HG03354 (cell line): Measurements from ENCODE around the gene ATP12A.

Experiments
- ATAC-seq: cut with Tn5 transposase; IDR thresholded peaks from one replicate; pipeline ENCODE4 v1.9.1; 2021; ENCODE audit warnings: mild to moderate bottlenecking; ENCODE audit not compliant: unreplicated experiment, poor library complexity, severe bottlenecking

Gene ATP12A

DNA sequence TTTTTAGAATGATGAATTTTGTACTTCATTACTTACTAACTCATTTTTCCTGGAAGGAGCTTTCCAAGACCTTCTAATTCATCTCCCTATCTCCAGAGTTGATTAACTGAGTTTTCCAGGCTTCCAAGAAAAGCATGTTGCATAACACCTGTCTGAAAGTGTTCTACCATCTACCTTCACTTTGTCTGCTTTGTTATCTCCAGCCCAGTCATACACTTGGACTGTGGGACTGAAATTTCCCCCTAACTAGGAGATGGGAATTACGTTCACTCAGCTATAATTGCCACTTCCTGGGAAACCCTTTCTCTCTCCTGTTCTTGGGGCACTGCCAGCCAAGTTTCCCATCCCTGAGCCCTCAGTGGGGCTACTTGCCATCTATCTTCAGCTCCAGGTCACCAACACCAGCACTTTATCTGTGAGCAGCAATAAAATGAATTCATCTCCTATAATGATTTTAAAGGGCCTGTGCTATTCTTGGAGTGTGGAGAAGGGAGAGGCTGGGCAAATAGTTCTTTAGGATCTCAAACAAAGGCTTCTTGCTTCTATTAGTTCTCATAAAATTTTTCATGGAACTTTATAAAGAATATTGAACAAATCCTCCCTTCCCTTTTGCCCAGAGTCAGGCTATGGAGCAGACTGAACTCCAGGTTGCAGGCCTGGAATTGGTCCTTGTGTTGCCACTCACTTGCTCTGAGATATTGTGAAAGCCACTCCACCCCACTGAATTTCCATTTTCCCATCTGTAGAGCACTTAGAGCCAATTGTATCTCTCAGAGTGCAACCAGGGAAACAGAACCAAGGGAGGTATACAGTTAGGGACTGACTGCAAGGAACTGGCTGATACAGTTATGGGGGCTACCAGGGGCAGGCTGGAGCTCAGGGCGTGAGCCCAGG lies 17.8 kb upstream of the ATP12A start:
- ATAC-seq: no peak

- ATAC-seq: no peak
These were observed 17.2 kb upstream of the ATP12A start for GRCh38 chr13:24663089-24663395.

GRCh38 chr13:24663586-24663985 lies 16.6 kb upstream of the ATP12A start:
- no peak for ATAC-seq

GRCh38 chr13:24664726-24665409 lies 15.3 kb upstream of the ATP12A start:
- no peak for ATAC-seq

DNA sequence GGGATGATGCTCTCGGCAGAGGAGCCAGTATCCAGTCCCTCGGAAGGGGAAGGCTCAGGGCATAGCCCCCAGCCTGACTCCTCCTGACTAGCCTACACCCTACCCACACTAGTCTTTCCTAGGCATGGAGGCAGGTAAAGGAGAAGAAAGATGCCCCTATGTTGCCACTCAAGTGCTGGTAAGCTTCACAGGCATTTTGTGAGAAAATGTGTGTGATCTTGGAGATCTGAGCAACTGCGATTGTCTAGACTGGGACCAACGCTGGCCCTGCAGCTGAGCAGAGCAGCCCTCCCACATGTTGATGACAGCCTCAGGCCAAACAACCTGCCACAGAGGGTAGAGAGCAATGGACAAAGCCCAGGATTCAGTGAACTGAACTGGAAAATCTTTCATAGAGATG lies 11.7 kb upstream of the ATP12A start:
- ATAC-seq: no peak

- ATAC-seq: no peak
These were observed 11.1 kb upstream of the ATP12A start for GRCh38 chr13:24668955-24669582.

DNA sequence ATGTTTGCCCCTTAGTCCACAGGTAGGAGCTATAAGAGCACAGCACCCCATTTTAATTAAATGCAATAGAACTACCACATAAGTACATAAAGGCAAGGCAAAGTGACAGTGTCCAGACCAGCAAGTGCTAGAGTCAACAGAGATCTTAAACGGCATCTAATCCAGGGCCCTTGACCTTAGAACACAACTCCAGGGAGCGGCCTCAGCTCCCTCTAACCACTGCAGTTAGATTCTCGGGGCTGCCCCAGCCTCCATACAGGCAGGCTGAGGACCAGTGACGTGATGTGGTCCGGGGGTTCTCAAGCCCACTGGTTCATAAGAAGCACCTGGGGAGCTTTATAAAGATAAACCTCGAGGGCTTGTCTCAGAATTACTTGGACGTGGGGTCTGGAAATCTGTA lies 10.0 kb upstream of the ATP12A start:
- no peak for ATAC-seq

DNA sequence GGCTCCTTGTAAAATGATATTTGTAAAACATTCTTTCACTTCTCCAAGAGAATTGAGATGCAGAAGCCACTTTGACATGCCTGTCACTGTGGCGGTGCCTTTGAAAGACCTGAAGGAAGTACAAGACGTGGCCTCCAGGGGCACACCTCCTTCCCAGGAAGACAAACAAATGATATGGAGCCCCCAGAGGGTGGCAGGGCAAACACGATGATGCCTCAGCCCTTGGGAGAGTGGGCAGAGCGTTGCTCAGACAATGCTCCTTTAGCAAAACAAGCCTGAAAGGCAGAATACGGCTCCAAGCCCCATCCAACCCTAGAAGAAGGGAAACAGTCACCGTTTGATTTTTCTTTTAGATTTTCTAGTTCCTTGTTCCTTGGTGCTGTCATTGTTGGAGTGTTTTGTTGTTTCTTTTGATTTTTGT lies 9.2 kb upstream of the ATP12A start:
- ATAC-seq: no peak

DNA sequence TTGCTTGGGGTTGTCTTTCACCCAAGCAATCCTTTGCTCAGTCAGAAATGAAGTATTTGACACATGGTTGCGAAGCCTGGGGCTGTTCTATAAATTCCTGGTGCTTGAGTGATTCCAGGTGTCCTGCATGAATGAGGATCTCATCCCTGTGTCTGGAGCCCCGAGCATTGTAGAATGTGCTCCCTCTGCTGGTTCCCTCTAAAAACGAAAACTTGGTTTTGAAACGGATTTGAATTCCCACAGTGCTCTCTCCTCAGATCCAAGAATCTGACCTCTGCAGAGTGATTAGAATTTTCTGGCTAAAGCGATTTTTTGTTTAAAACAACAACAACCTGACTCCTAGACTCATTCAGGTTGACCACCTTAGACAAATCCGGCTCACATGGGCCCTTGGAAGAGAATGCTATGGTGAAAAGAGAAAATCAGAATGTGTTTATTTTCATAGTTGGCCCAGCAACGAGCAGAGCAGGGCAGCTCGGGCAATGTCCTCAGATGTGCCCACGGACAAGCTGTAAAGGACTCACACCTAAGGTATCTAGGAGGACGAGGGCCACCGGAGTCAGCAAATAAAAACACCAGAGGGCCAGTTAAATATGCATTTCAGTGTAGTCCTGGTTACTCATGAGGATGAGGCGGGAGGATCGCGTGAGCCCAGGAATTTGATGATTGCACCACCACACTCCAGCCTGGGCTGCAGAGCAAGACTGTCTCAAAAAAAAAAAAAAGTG lies 8.7 kb upstream of the ATP12A start:
- no peak for ATAC-seq

DNA sequence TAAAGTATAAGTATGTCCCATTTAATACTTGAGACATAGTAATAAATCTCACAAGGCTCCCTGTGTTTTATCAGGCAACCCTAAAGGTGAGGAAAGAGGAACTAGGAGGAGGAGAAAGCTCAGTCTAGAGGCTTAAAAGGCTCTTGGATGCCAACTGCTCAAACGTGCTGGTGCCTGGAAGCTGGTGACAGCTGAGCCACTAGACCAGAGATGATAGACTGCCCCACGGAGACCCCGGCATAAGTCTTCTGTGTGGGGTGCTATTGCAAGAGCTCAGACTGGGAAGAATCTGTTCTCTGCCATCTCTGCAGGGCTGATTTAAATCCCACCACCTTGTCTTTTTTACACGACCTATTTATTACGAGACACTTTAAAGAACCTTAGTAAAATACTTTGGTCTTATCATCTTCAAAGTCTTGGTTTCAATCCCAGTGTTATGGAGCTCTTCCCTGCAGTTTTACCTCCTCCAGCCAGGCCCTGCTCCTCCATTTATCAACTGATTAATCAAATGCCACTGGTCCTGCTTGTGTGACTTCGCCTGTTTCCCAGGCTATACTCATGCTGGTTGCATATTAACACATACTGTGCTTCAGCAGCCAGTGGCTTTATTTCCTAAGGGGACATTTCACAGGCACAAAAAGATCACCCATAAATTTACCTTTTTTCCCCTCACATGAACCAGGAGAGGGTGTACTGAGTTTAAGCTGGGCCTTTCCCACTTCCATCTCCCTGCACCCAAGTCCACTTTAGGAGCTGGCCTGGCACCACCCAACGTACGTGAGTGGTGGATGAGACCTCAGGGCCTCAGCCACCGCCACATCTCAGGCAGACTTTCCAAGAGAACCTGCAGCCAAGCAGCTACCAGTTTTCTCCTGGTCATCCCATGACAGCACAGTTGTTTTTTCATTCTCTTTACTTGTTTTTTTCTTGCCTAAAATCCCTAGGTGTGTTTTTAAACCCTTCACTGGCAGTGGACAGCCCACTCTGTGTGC lies 7.8 kb upstream of the ATP12A start:
- no peak for ATAC-seq

- ATAC-seq: no peak
These were observed 4.2 kb upstream of the ATP12A start for GRCh38 chr13:24675806-24676570.

DNA sequence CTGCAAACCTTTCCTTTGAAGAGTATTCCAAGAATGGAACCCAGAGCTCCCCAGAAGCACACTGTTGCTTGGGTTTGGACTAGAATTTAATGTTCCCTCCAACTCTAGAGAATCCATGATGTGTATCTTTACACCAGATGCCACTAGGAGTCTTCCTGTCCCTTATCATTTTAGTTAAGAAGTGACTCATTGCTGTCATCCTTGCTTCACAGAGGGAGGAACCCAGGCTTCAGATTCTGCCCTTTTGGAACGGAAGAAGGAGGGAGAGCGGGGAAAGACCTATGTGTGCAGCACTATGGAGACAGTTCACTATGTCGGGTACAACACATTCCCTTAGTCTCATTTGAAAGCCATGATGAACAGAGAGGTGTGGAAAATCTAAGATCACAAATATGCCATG lies 2.1 kb upstream of the ATP12A start:
- no peak for ATAC-seq

DNA sequence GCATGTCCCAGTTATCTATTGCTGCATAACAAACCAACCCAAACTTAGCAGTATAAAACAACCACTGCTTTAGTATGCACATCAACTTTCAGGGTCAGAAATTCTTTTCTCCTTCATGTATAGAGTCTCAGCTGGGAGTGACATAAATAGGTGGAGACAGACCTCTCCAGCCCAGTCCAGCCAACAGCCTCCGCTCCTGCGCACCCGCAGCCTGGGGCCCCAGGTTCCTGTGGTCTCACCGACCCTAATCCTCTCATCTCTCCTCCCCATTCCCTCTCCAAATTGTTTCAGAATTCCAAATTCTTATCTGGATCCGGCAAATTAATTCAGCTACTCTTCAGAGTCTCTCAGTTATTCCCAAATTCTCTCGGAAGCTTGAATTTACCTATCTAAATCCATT lies 522 bp upstream of the ATP12A start:
- no peak for ATAC-seq

DNA sequence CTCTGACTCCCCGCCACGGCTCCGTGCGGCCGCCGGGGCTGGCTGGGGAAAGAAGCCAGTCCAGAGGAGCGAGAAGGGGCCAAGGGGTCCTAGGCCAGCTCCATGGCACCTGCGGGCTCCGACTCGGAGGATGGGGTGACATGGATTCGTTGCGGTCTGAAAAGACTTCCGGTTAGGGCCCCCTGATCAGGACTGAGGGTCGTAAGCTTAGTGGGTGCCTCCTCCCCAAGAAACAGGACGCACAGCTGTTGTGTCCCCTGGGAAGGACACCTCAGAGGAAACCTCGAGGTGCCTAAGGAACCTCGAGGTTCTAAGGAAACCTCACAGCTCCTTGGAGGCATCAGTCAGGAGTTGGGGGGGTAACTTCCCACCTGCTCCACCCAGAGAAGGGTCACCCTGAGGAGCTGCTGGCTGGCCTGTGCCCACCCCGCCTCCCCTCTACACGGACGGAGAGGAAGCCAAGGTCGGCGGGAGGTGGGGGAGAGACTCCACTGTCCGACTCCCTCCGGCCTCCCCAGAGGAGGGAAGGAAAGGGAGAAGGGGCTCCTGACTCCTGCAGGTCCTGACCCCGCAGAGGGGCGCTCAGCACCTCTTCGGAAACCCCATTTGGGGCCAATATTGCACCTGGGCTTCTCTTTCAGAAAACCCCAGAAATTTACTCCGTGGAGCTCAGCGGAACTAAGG lies 855 bp downstream of the ATP12A start:
- no peak for ATAC-seq

- no peak for ATAC-seq
These were observed 1.7 kb downstream of the ATP12A start for GRCh38 chr13:24681930-24682329.

- no peak for ATAC-seq
These were observed 2.1 kb downstream of the ATP12A start for GRCh38 chr13:24682353-24682752.

DNA sequence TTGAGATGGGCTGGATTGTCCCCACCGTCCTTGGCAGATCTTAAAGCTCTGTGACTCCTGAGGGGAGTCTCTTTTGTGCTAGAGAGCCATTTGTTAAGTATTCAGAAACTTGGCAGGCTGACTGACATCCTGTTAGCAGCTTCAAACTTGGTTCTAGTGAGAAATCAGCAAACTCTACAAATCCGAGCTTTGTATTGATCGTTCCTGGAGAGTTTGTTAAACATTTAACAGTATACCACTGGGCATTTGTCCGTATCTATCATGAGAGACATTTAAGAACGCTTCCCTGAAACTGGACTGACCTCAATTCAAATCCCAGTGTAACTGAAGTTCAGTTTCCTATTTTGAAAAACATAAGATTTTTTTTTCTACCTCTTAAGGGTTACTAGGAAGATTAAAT lies 3.1 kb downstream of the ATP12A start:
- ATAC-seq: no peak
